ENCODE measurements around the gene ARPP21.

ARPP21 gene

DNA sequence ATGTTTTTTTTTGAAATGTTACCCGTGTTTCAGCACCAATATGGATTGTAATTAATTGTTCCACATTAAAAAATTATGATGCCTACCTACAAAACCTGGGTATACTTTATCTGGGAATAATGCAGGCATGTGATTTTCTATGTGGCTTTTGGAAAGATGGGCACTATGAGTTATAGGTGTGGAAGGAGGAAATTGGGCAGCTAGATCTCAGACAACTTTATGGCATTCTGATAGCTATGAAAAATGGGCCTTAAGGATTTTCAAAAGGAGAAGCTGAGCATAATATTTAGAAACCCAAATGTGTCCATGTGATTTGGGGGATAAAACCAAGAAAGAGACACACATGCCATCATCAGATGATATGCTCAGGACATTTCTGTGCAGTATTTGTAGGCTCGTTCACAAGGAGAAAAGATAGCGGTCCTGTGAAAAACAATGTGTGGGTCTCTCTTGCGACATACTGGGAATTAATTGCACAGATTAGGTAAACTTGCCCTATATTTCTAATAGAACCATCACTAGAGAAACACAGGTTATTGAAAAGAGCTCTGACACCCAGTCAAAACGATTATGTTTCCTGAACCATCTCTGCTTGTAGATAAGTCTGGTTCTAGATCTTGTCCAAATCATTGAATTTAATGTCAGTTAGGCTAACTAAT is 35.3 kb downstream of the ARPP21 start:
- FAIRE-seq (no peak), DNase-seq (ENCODE audit: insufficient read length, low spot score) (no peak)

DNA sequence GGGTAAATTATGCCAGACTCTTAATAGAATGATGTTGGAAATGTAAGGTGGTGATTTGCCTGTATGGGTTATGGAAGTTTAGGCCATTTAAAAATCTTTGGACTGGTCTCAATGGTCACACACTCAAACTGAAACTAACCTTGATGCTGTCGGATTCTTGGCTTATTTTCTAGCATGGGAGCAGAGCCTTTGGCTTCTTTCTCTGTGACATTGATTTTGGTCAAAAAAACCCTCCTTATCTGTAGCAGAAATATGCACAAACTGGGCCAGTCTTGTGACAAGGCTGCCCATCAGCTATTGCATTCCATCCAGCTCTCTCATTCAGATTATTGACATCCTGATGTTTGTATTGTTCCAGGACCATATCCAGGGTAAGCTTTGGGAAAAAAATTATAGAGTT is 35.9 kb downstream of the ARPP21 start:
- FAIRE-seq (no peak), DNase-seq (ENCODE audit: insufficient read length, low spot score) (no peak)

DNA sequence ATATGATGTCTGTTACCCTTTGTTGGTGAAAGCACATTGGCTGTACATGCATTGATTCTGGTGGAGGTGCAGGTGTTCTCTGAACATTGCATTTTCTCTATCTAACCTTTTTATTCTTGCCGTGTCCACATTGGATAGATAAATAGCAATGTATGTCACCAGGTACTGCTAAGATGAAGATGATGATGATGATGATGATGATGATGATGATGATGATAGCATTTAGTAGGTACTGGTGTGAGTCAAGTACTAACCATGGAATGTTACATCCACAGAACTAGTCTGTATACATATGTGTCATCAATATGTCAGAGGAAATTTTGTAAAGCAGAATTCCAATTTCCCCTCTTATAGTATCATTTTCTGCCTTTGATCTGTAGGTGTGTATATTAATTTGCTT is 36.3 kb downstream of the ARPP21 start:
- DNase-seq (ENCODE audit: insufficient read length, low spot score) (no peak), FAIRE-seq (no peak)

DNA sequence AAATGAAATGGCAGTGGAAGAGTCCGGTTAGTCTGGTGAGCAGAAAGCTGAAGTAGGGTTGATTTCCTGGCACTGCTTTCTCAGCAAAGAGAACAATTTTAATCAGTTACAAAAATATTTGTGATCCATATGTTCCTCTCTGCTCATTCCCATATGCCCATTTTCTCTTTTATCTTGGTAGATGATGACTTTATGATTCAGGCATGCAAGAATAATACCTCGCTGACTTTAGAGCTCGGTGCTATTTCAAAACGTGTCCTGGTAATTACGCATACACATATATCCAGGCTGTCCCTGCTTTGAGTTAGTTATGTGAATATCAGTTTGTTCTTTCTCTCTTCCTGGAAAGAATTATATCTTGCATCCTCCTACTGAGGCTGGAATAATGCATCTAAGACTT is 38.5 kb downstream of the ARPP21 start:
- DNase-seq (ENCODE audit: insufficient read length, low spot score) (no peak), FAIRE-seq (no peak)

DNA sequence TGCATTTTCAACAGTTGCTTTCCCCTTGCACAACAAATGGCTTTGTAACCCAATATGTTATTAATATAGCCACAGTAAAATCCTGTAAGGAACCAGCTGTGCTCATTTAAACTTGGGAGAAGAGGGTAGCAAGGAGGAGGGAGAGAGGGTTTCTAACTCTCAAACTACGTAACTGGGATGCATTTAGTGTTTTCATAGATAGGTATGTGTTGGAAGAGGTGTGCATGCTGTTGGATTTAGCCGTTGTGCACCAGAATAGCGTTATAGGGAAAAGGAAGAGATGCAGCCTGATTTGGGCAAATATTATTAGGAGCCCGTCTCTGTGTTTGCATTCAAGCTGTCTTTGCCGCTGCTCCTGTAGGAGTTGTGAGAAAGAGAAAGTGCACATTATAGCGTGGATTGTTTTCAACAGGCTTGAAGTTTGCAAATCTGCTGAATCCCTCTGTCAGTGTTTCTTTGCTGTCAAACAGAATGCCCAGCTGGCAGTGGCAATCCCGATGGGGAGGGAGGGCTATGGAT is 39.4 kb downstream of the ARPP21 start:
- DNase-seq (ENCODE audit: insufficient read length, low spot score) (no peak), FAIRE-seq (no peak)

DNA sequence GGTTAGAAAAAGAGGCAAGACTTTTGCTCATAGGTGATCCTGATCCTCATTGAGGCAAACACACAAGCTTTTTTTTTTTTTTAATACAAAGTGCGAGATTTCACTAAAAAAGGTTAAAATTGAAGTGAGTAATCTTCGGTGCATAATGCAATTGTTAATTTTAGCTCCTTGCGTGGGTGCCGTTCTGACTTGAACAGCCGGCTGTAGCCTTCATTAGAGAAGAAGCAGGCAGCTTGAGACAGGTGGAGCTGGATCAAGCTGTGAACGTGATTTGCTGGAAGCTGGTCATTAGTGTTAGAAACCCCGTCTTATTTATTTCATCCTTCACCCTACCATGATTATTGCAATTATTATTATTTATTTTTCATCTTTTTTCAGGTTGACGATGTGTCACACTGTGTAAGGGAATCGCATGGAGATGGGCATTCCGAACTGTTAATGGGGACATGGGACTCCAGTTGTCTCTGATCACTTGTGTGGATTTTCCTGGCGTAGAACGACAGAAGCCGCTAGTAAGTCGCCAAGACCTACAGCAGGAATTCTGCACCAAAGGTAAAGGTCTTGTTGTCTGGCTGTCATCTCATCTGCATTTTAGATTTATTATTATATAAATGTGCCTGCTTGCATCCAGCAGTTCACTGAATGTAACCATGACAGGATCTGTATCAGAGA is 40.2 kb downstream of the ARPP21 start:
- DNase-seq (ENCODE audit: insufficient read length, low spot score) (no peak), FAIRE-seq (no peak)

DNA sequence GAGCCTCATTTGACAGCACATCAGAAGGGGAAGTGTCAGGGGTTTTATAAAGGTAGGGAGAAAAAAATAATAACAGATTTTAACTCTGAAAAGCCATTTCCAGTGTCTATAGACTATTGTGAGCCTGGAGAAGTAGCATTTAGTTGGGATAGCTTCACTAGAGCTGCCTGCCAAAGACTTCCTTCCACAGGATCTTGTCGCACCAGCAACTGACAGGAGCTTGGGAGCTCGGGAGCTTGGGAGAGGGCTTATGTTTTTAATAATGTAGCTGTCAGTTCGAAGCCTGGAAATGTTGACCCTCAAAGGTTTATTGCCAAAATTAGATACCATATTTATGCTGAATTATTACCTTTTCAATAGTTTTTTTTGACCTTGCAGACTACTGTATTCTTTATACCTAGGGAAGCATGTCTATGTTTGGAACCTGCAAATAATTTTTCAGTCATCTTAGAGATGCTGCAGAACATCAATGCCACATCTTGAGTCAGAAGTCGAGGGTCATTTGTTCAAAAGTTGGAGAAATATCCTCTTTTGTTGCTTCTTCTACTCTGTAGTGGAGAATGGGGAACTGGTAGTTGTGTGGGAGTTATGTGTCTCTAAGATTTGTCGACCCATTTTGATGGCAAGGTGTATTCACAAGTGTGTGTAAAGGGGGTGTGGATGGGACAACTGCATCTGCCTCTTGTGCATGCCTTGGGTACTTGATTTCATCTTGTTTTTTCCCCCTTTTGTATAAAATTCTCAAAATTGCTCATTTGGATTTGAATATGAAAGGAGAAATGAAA is 41.7 kb downstream of the ARPP21 start:
- DNase-seq (ENCODE audit: insufficient read length, low spot score) (no peak), FAIRE-seq (no peak)

DNA sequence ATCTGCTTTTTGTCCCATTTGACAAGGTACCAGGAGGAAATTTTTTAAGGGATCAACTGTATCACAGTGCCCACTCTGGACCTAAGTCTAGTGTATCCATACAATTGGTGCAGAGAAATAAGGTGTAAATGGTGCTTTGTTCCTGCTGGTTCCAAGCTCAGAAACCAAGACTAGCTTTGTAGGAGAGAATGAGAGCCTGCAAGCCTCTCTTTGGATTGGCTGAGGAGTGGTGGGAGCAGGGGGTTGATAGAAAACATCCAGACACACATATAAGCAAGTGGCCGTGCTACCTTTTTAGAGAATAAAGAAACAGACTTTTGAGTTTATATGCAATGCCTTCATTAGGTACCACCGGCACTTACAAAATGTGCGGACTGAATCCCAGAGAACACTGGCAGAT is 45.8 kb downstream of the ARPP21 start:
- FAIRE-seq (no peak), DNase-seq (ENCODE audit: insufficient read length, low spot score) (no peak)

DNA sequence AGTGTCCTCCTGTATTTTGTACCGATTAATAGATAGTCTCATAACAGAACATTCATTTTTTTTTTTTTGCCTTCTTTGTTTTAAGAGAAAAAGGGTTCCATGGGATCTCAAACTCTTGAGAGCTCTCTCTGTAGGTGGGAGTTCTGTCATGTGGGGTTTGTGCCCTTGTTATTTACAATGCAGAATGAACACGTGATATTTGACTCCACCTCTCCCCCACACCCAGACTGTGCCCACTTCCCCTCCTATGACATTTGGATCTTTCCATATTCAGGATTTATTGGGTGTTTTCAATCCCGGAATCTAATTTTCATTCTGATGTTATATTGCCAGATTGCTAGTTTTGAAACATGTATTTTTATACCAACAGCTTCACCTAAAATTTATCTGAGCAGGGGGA is 49.5 kb downstream of the ARPP21 start:
- FAIRE-seq, result no peak
- DNase-seq (ENCODE audit: insufficient read length, low spot score), result no peak

DNA sequence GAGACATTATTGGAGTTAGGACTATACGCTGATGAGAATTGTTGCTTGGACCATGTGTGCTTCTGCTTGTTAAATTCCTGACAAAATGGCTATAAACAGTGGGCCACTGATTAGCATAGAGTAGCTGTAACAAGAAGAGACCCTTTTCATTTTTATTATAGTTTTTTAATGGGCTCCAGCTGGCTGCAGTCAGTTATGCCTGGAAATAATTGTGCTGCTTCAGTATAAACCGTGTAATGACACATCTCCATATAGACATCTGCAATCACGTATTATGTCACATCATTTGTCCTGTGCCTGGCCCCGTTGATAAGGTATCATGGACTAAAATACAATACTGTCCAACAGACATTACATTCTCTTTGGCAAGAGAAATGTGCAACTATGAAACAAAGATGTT is 50.9 kb downstream of the ARPP21 start:
- no peak for DNase-seq (ENCODE audit: insufficient read length, low spot score)

DNA sequence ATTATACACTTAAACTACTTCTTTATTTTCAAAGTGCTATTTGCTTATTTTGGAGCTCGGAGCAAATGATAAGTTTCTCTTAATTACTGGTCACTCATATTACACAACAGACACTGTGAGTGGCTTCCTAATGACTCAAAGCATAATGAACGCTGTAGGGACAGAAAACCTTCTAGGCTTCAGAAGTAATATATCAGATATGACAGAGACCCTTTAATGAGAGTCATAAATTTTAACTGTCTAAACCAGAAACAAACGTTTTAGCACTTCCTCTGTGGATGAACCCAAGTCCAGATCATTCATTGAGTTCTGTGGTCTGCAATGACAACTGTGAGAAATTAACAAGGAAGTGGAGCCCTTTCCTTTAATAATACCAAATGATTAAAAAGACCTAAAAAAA is 66.6 kb downstream of the ARPP21 start:
- DNase-seq (ENCODE audit: insufficient read length, low spot score), result no peak
- FAIRE-seq, result no peak

More for the DNA sequence above, 50.9 kb downstream of the ARPP21 start:
- FAIRE-seq, result no peak

DNA sequence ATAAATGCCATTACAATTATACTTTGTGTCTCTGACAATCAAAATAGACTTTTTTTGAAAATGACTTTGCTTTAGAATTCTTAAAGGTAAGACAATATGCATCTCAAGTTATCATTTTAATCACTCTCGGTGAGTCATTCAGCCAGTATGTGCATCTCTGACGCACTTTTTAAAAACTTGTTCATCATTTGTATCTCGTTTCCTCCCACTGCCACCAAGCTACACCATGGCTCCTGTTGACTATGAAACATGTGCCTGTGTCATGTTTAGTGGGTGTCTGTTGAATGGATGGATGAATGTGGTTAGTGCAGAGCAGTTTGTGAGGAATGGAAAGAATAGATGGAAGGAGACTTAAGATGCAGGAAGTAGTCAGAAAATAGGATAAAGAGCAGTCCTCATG is 68.6 kb downstream of the ARPP21 start:
- no peak for DNase-seq (ENCODE audit: insufficient read length, low spot score)
- no peak for FAIRE-seq

DNA sequence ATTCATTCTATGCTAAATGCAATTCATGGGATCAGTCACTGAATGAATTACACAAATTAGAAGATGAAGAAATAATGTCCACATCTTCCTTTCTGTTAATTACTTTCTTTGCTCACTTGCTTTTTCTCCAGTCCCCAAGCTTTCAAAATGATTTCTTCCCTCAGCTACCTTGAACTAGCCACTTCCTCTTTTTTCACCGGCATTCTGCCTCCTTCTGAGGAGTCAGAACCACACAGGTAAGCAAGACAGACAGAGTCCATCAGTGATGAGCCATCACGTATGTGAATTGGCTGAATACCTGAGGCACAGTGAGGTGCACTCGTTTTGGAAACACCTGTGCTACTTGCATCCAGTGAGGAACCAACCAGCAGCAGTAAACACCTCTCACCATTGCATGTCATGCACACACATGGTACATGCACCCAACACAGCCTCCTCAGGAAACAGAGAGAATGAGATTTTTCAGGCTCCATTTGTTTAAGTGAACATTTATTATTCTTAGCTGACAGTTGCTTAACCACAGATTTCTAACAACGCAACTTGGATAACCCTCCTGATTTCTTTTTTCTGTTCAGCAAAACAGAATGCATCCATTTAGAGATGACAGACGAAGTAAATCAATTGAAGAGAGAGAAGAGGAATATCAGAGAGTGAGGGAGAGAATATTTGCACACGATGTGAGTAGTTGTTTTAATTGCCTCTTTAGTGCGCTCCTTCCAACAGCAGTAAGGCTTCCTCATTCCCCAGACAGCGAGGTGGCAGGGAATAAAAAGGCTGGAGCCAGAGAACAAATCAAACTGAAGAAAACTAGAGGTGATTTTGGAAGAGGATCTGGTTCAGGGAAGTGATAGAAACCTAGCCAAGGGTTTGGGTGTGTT is 69.3 kb downstream of the ARPP21 start:
- FAIRE-seq, result no peak
- no peak for DNase-seq (ENCODE audit: insufficient read length, low spot score)

DNA sequence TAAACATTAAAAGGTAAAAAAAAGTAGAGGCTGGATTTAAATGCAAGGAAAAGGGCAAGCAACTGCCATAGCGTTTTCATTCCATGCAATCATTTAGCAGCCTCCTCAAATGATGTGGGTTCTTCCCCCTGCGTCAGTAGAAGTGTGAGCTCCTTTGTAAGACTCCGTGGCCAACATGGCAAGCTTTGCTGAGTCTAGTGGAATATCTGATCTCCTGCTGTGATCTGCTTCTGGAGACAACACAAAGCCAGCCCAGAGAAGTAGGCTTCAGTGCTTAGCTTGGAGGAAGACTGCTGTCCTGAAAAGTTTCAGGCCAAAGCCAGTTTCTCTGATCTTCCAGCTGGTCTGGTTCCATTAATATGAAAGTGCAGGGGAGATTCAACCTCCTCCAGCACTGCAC is 70.4 kb downstream of the ARPP21 start:
- no peak for DNase-seq (ENCODE audit: insufficient read length, low spot score)
- no peak for FAIRE-seq

DNA sequence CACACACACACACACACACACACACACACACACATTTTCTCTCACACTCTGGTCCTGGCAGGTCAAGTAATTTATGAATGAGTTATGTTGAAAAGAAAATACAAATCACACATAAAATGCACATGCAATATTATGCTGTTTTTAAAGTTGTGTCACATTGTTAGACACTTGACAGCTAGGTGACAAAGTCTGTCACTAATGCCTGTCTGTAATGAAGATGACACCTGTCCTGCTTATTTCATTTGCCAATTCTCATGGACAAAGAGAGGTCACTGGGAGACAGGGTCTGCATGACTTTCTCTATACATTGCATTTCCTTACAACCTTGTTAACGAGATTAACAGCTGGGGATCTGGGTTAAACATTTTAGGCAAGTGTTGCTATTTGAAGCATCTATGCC is 71.2 kb downstream of the ARPP21 start:
- no peak for FAIRE-seq
- DNase-seq (ENCODE audit: insufficient read length, low spot score), result no peak

DNA sequence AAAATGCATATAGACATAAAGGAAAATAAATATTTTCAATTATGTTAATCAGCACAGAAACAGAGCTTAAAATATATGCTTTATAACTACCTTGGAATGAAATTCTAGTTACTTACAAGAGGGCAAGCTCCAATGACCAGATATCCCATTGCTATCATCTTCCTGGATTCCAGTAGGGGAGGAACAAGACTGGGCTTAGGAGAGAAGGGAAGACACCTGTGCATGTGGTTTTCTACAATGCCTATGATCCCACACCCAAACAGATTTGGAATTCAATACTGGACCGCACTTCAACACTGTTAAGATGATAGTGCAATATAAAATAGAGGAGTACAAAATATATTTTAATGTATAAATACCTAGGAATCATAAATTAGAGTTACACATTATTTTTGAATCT is 79.6 kb downstream of the ARPP21 start:
- FAIRE-seq, result no peak

DNA sequence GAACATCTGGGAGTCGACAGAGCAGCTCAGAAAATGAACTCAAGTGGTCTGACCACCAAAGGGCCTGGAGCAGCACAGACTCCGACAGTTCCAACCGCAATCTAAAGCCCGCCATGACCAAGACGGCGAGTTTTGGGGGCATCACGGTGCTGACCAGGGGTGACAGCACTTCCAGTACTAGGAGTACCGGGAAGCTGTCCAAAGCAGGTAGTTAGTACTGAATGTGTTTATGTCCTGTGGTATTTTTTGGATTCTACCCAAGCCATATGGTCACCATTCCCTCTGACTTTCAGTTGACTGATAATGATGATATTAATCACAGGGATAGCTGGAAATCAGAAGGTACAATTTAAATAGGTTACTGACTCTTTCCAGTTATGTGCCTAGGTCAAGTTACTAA is 82.3 kb downstream of the ARPP21 start:
- no peak for FAIRE-seq
- DNase-seq (ENCODE audit: insufficient read length, low spot score), result no peak

More for the DNA sequence above, 79.6 kb downstream of the ARPP21 start:
- no peak for DNase-seq (ENCODE audit: insufficient read length, low spot score)

DNA sequence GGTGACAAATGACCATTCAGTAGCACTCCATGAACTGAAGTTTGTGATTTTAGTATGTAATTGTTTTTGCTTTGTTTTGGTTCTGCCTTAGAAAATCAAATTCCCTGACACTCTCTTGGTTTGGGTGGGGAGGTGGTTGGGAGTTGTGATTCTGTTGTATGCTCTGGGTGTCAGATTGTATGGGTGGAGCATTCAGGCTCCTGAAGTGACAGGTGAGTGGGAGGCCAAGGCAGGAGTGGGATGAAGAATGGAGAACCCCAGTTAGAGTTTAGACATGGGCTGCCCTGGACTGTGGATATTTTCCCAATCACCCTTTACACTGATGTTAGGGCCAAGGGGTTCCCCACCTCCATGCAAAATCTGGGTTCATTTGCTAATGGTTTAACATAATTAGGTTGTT is 83.6 kb downstream of the ARPP21 start:
- DNase-seq (ENCODE audit: insufficient read length, low spot score), result no peak
- no peak for FAIRE-seq

DNA sequence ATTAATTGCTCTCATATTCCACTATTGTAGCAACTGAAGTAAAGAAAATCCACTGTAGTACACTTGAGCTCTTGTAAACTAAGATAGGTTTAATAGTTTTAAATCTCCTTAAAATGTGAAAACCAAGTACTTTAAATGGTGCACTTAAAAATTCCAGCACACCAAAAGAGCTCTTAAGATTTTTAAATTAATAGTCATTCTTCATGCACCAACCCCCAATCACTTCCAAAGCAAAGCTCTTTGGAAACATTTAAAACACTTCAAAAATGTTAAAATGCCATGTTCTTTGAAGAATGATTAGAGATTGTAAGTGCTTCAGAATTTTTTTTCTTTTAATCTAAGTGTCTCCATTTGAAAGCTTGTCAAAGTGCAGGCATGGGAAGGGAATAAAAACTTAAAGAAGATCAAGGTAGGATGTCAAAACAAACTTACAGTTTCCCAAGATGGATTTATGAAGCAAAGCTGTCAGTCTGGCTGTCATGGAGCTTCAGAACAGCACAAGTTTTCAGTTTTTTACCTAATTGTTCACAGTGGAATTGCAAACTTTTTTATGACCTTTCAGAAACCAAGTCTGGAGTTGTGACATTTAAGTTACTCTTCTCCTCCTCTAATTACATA is 84.3 kb downstream of the ARPP21 start:
- FAIRE-seq (no peak), DNase-seq (ENCODE audit: insufficient read length, low spot score) (no peak)

DNA sequence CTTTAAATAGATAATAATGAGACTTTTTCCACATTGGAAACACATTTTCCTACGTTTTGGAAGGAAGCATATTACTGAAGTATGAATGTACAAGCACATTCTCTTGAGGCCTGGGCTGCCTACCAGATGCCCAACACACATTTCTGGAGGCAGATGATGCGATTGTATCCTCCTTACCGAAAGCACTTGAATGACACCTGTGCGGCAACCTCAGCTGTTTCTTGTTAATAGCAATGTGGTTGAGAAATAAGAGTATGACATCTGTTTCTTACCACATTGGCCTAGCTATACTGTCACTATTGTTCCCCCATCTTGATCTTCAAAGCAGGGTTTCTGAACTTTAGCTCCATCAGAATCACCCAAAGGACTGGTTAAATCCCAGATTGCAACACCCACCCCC is 84.8 kb downstream of the ARPP21 start:
- DNase-seq (ENCODE audit: insufficient read length, low spot score), result no peak
- FAIRE-seq, result no peak
